ENCODE measurements around the gene RANBP10.

DNA sequence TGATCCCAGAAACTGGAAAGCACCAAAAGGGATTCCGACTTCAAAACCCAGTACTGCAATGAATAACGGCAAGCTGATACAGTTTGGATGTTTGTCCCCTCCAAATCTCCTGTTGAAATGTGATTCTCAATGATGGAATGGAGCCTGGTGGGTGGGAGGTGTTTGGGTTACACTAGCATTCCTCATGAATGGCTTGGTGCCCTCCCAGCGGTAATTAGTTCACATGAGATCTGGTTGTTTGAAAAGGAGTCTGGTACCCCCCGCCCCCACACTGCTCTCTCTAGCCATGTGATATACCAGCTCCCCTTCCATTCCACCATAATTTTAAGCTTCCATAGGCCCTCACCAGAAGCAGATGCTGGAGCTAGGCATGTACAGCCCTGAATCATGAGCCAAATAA, 40.1 kb downstream of the RANBP10 start:
- TF ChIP-seq, protein P1, sequence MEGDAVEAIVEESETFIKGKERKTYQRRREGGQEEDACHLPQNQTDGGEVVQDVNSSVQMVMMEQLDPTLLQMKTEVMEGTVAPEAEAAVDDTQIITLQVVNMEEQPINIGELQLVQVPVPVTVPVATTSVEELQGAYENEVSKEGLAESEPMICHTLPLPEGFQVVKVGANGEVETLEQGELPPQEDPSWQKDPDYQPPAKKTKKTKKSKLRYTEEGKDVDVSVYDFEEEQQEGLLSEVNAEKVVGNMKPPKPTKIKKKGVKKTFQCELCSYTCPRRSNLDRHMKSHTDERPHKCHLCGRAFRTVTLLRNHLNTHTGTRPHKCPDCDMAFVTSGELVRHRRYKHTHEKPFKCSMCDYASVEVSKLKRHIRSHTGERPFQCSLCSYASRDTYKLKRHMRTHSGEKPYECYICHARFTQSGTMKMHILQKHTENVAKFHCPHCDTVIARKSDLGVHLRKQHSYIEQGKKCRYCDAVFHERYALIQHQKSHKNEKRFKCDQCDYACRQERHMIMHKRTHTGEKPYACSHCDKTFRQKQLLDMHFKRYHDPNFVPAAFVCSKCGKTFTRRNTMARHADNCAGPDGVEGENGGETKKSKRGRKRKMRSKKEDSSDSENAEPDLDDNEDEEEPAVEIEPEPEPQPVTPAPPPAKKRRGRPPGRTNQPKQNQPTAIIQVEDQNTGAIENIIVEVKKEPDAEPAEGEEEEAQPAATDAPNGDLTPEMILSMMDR (IDR thresholded peaks at IDR 0.05; ENCODE audit: insufficient read depth, low read length) = no peak
- TF ChIP-seq POLR2AphosphoS5 (IDR thresholded peaks at IDR 0.05; ENCODE audit: low read depth) = no peak
- no peak for TF ChIP-seq GABPA (IDR thresholded peaks at IDR 0.05; ENCODE audit: low read depth)
- TF ChIP-seq, protein P2, sequence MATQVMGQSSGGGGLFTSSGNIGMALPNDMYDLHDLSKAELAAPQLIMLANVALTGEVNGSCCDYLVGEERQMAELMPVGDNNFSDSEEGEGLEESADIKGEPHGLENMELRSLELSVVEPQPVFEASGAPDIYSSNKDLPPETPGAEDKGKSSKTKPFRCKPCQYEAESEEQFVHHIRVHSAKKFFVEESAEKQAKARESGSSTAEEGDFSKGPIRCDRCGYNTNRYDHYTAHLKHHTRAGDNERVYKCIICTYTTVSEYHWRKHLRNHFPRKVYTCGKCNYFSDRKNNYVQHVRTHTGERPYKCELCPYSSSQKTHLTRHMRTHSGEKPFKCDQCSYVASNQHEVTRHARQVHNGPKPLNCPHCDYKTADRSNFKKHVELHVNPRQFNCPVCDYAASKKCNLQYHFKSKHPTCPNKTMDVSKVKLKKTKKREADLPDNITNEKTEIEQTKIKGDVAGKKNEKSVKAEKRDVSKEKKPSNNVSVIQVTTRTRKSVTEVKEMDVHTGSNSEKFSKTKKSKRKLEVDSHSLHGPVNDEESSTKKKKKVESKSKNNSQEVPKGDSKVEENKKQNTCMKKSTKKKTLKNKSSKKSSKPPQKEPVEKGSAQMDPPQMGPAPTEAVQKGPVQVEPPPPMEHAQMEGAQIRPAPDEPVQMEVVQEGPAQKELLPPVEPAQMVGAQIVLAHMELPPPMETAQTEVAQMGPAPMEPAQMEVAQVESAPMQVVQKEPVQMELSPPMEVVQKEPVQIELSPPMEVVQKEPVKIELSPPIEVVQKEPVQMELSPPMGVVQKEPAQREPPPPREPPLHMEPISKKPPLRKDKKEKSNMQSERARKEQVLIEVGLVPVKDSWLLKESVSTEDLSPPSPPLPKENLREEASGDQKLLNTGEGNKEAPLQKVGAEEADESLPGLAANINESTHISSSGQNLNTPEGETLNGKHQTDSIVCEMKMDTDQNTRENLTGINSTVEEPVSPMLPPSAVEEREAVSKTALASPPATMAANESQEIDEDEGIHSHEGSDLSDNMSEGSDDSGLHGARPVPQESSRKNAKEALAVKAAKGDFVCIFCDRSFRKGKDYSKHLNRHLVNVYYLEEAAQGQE (IDR thresholded peaks at IDR 0.05; ENCODE audit: insufficient replicate concordance, low read depth) = no peak

All from HL-60 (cell line).